K562 (cell line): ENCODE measurements around the gene PRKAG1. TPM values are rescaled to one million over a fixed set of nuclear protein-coding genes. Genes with fewer than 3 reads are reported as not detected.

Experiments used
- BMI1 ChIP-seq: fragments of 150-350 bp; IDR thresholded peaks from 2 replicates; pipeline ENCODE4 v1.6.1; 2014; ENCODE audit warnings: low read length
- CSDE1 ChIP-seq, 2 experiments: fragments of 450-650 bp; IDR thresholded peaks; 2 replicates each; pipeline ENCODE4 v1.6.1; 2016; ENCODE audit warnings: mild to moderate bottlenecking in 1 of 2
- CTCFL ChIP-seq: IDR thresholded peaks from 2 replicates; pipeline ENCODE4 v1.6.1; 2011; ENCODE audit warnings: borderline replicate concordance, low read depth, mild to moderate bottlenecking, moderate library complexity, low read length; ENCODE audit not compliant: insufficient read depth, poor library complexity, severe bottlenecking
- GTF2F1 ChIP-seq: IDR thresholded peaks from 2 replicates; pipeline ENCODE4 v1.6.1; 2011; ENCODE audit warnings: low read depth, low read length, improper control_type of control experiment
- IFI16 ChIP-seq: fragments of 250-450 bp; sonication (Bioruptor Pico); IDR thresholded peaks from 2 replicates; pipeline ENCODE4 v2.1.2; 2022; ENCODE audit warnings: mild to moderate bottlenecking, inconsistent platforms
- MYNN ChIP-seq, 2 experiments: sonication (generic); formaldehyde crosslinking in 1 of 2; IDR thresholded peaks; 2 replicates each; pipeline versions ENCODE4 v1.5.0 to v1.6.1; 2016 to 2020; ENCODE audit warnings: antibody characterized with exemption in 1 of 2, missing genetic modification reagents in 1 of 2
- NFE2L1 ChIP-seq: fragments of 450-650 bp; IDR thresholded peaks from 2 replicates; pipeline ENCODE4 v1.6.1; 2016; ENCODE audit warnings: missing genetic modification characterization, low read depth, mild to moderate bottlenecking, missing compliant biosample characterization, moderate library complexity, borderline replicate concordance
- PTBP1 ChIP-seq: fragments of 200-400 bp; formaldehyde crosslinking; IDR thresholded peaks from 2 replicates; pipeline ENCODE4 v1.6.1; 2017; ENCODE audit warnings: low read depth, low read length
- SAFB2 ChIP-seq: fragments of 200-400 bp; formaldehyde crosslinking; IDR thresholded peaks from 2 replicates; pipeline ENCODE4 v1.6.1; 2018; ENCODE audit warnings: borderline replicate concordance, low read length, low read depth, moderate library complexity; ENCODE audit not compliant: severe bottlenecking
- SMAD3 ChIP-seq: fragments of 450-650 bp; formaldehyde crosslinking; conservative IDR thresholded peaks from 2 replicates; pipeline ENCODE4 v1.4.0; 2020; ENCODE audit warnings: mild to moderate bottlenecking
- SMARCB1 ChIP-seq: IDR thresholded peaks from 2 replicates; pipeline ENCODE4 v1.6.1; 2011; ENCODE audit warnings: improper control_type of control experiment, low read depth; ENCODE audit not compliant: insufficient read length
- STAT5A ChIP-seq: IDR thresholded peaks from 2 replicates; pipeline ENCODE4 v1.6.1; 2012; ENCODE audit warnings: low read length, inconsistent platforms, borderline replicate concordance
- THAP12 ChIP-seq: fragments of 250-450 bp; sonication (Bioruptor Pico); IDR thresholded peaks from 2 replicates; pipeline ENCODE4 v1.9.0; 2021; ENCODE audit warnings: mild to moderate bottlenecking, inconsistent platforms
- ZNF431 ChIP-seq: sonication (generic); formaldehyde crosslinking; IDR thresholded peaks from 2 replicates; pipeline ENCODE4 v1.8.0; 2022; ENCODE audit warnings: mild to moderate bottlenecking, missing genetic modification reagents
- polyA plus RNA-seq, 8 experiments: library from polyadenylated mRNA; depleted of rRNA in 4 of 8; stranded (reverse) in 5 of 8; unstranded in 3 of 8; fragments of >200 nt; fragmentation: Nextera tagmentation in 2 of 8; fragmentation: Illumina TruSeq in 1 of 8; extraction: Ambion mirVana in 2 of 8; extraction: Trizol in 1 of 8; gene quantifications; 2 replicates each; pipeline versions ENCODE4 v1.2.1 to v1.2.3, GENCODE V29; 2011 to 2014; ENCODE audit warnings: inconsistent platforms in 1 of 8, missing spikeins in 1 of 8
- total RNA-seq, 7 experiments: library from RNA; depleted of rRNA in 6 of 7; stranded (reverse); fragments of >200 nt in 6 of 7; fragmentation: Illumina TruSeq in 2 of 7; extraction: Trizol in 2 of 7; gene quantifications; 2 replicates each; pipeline versions ENCODE4 v1.2.1 to v1.2.3, GENCODE V29; 2011 to 2021; ENCODE audit warnings: low replicate concordance in 1 of 7
- TF ChIP-seq, protein P1 (sequence below): fragments of 450-650 bp; formaldehyde crosslinking; IDR thresholded peaks from 2 replicates; pipeline ENCODE4 v1.4.0; 2020; ENCODE audit warnings: mild to moderate bottlenecking
- TF ChIP-seq, protein P2 (sequence below): sonication (generic); formaldehyde crosslinking; IDR thresholded peaks from 2 replicates; pipeline ENCODE4 v1.9.0; 2022; ENCODE audit warnings: mild to moderate bottlenecking, missing genetic modification reagents
- TF ChIP-seq, protein P3 (sequence below): fragments of 450-650 bp; IDR thresholded peaks from 2 replicates; pipeline ENCODE4 v1.6.1; 2018; ENCODE audit warnings: mild to moderate bottlenecking, low read depth; ENCODE audit not compliant: partially characterized antibody

Gene PRKAG1
- total and polyA plus RNA-seq, 9 of the 15 experiments (the other 6 are each of a cell fraction or from before 2014, with no cell fraction given), result 51.1 to 126 (median 79.1) TPM

- TF ChIP-seq, protein P1, sequence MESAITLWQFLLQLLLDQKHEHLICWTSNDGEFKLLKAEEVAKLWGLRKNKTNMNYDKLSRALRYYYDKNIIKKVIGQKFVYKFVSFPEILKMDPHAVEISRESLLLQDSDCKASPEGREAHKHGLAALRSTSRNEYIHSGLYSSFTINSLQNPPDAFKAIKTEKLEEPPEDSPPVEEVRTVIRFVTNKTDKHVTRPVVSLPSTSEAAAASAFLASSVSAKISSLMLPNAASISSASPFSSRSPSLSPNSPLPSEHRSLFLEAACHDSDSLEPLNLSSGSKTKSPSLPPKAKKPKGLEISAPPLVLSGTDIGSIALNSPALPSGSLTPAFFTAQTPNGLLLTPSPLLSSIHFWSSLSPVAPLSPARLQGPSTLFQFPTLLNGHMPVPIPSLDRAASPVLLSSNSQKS, result no peak
- TF ChIP-seq SAFB2, result no peak
- TF ChIP-seq MYNN (IDR thresholded peaks at IDR 0.05), result peak; percentile 83; the same call in 1 of the 2 replicates
- no peak for TF ChIP-seq MYNN (CRISPR knock-in tag; IDR thresholded peaks at IDR 0.05)
- TF ChIP-seq SMARCB1, result no peak
- no peak for TF ChIP-seq CSDE1 (IDR thresholded peaks at IDR 0.05)
- TF ChIP-seq BMI1, result no peak
- TF ChIP-seq, protein P2, sequence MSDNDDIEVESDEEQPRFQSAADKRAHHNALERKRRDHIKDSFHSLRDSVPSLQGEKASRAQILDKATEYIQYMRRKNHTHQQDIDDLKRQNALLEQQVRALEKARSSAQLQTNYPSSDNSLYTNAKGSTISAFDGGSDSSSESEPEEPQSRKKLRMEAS (CRISPR knock-in tag), result peak; percentile 45; the same call in 1 of the 2 replicates
- TF ChIP-seq GTF2F1, result peak; percentile 91; the same call in 1 of the 2 replicates
- TF ChIP-seq ZNF431 (CRISPR knock-in tag), result 0 out of 2 replicates have a peak, but pooled peaks have one; percentile 28
- TF ChIP-seq PTBP1, result 0 out of 2 replicates have a peak, but pooled peaks have one; percentile 18
- TF ChIP-seq NFE2L1 (tag), result no peak
- TF ChIP-seq CTCFL, result no peak
- no peak for TF ChIP-seq STAT5A
- TF ChIP-seq SMAD3 (CRISPR knock-in tag), result no peak
- TF ChIP-seq, protein P3, sequence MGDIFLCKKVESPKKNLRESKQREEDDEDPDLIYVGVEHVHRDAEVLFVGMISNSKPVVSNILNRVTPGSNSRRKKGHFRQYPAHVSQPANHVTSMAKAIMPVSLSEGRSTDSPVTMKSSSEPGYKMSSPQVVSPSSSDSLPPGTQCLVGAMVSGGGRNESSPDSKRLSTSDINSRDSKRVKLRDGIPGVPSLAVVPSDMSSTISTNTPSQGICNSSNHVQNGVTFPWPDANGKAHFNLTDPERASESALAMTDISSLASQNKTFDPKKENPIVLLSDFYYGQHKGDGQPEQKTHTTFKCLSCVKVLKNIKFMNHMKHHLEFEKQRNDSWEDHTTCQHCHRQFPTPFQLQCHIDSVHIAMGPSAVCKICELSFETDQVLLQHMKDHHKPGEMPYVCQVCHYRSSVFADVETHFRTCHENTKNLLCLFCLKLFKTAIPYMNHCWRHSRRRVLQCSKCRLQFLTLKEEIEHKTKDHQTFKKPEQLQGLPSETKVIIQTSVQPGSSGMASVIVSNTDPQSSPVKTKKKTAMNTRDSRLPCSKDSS, result no peak
- no peak for TF ChIP-seq IFI16 (CRISPR knock-in tag)
- TF ChIP-seq THAP12 (CRISPR knock-in tag), result peak; percentile 16; the same call in 1 of the 2 replicates
Measured at GRCh38 chr12:49018261-49019119, at the start of gene PRKAG1 (continued).
